Measurements from ENCODE around the gene PRM1.

Gene PRM1

GRCh38 chr16:11323551-11324336 is 42.6 kb upstream of the PRM1 start:
- DNase-seq, result no peak
- Histone ChIP-seq H3K79me1 (replicated peaks; ENCODE audit: low read length, poor library complexity, severe bottlenecking) (peaks cover 2% of the 10 kb centered on the region), H3K23ac (ENCODE audit: low read length in 2 of 2) (no peak overlapping the region), H3K14ac (ENCODE audit: low read length in 2 of 2) (peak overlapping the region in 1 of 2 experiments; percentile 3), H3K27ac (ENCODE audit: low read length, poor library complexity, severe bottlenecking) (no peak overlapping the region), H3K27me3 (ENCODE audit: control insufficient read depth in 1 of 2, insufficient read depth in 1 of 2, low read length in 2 of 2) (no peaks in the 10 kb centered on the region), H2BK5ac (ENCODE audit: low read depth, low read length, poor library complexity, severe bottlenecking) (no peak overlapping the region), H2AK5ac (ENCODE audit: low read length, severe bottlenecking) (peak overlapping the region; percentile 83), H3K9me3 (ENCODE audit: control insufficient read depth, low read length) (no peaks in the 10 kb centered on the region), H3K4me1 (ENCODE audit: control insufficient read depth, insufficient read depth, low read depth, low read length) (peaks cover 37% of the 10 kb centered on the region), H2BK15ac (ENCODE audit: low read depth, poor library complexity, severe bottlenecking) (no peak overlapping the region), H3K9ac (ENCODE audit: low read length) (no peak overlapping the region), H3K4me2 (ENCODE audit: low read length, poor library complexity, severe bottlenecking) (no peak overlapping the region), H2AFZ (ENCODE audit: low read depth, low read length) (no peak overlapping the region), H2BK12ac (ENCODE audit: low read length in 2 of 2) (peak overlapping the region in 1 of 2 experiments; percentile 35), H3K36me3 (ENCODE audit: control insufficient read depth in 1 of 2, insufficient read depth in 2 of 2, low read depth in 1 of 2, low read length in 2 of 2) (no peaks in the 10 kb centered on the region), H4K8ac (ENCODE audit: low read length) (no peak overlapping the region), H3K4me3 (ENCODE audit: insufficient read depth in 1 of 2, low read depth in 1 of 2, low read length in 2 of 2) (no peak overlapping the region), H3K4ac (ENCODE audit: low read depth in 1 of 2, low read length in 2 of 2) (no peak overlapping the region), H2BK120ac (ENCODE audit: low read depth, low read length) (no peak overlapping the region), H3K18ac (ENCODE audit: low read depth in 1 of 2, low read length in 2 of 2) (no peak overlapping the region), H4K91ac (ENCODE audit: low read length) (no peak overlapping the region)
- WGBS, result 94% methylated on average over 9 of the region's 11 CpGs

GRCh38 chr16:11322823-11323222 is 41.7 kb upstream of the PRM1 start:
- Histone ChIP-seq H3K4me2 (ENCODE audit: low read length, poor library complexity, severe bottlenecking) (no peak overlapping the region), H2BK12ac (ENCODE audit: low read length in 2 of 2) (no peak overlapping the region), H3K4ac (ENCODE audit: low read depth in 1 of 2, low read length in 2 of 2) (no peak overlapping the region), H3K9me3 (ENCODE audit: control insufficient read depth, low read length) (no peaks in the 10 kb centered on the region), H4K91ac (ENCODE audit: low read length) (no peak overlapping the region), H3K36me3 (ENCODE audit: control insufficient read depth in 1 of 2, insufficient read depth in 2 of 2, low read depth in 1 of 2, low read length in 2 of 2) (no peaks in the 10 kb centered on the region), H3K27ac (ENCODE audit: low read length, poor library complexity, severe bottlenecking) (no peak overlapping the region), H3K79me1 (replicated peaks; ENCODE audit: low read length, poor library complexity, severe bottlenecking) (peaks cover 2% of the 10 kb centered on the region), H4K8ac (ENCODE audit: low read length) (no peak overlapping the region), H3K4me3 (ENCODE audit: insufficient read depth in 1 of 2, low read depth in 1 of 2, low read length in 2 of 2) (no peak overlapping the region), H2BK120ac (ENCODE audit: low read depth, low read length) (no peak overlapping the region), H2BK15ac (ENCODE audit: low read depth, poor library complexity, severe bottlenecking) (no peak overlapping the region), H2AK5ac (ENCODE audit: low read length, severe bottlenecking) (peak overlapping the region; percentile 83), H3K18ac (ENCODE audit: low read depth in 1 of 2, low read length in 2 of 2) (no peak overlapping the region), H3K14ac (ENCODE audit: low read length in 2 of 2) (no peak overlapping the region), H2BK5ac (ENCODE audit: low read depth, low read length, poor library complexity, severe bottlenecking) (no peak overlapping the region), H2AFZ (ENCODE audit: low read depth, low read length) (no peak overlapping the region), H3K23ac (ENCODE audit: low read length in 2 of 2) (no peak overlapping the region), H3K4me1 (ENCODE audit: control insufficient read depth, insufficient read depth, low read depth, low read length) (peaks cover 31% of the 10 kb centered on the region), H3K27me3 (ENCODE audit: control insufficient read depth in 1 of 2, insufficient read depth in 1 of 2, low read length in 2 of 2) (no peaks in the 10 kb centered on the region), H3K9ac (ENCODE audit: low read length) (no peak overlapping the region)
- DNase-seq, result no peak
- 87% methylated on average over 3 of the region's 3 CpGs for WGBS

- H4K8ac ChIP-seq (ENCODE audit: low read length), result no peak overlapping the region
- WGBS, result 54% methylated on average over 5 of the region's 5 CpGs
Measured at GRCh38 chr16:11321662-11322061, 40.5 kb upstream of the PRM1 start.

GRCh38 chr16:11320170-11320569 is 39.0 kb upstream of the PRM1 start:
- H3K4me3 ChIP-seq (ENCODE audit: insufficient read depth in 1 of 2, low read depth in 1 of 2, low read length in 2 of 2), result no peak overlapping the region
- H3K4ac ChIP-seq (ENCODE audit: low read depth in 1 of 2, low read length in 2 of 2), result no peak overlapping the region
- peaks cover 2% of the 10 kb centered on the region for H3K79me1 ChIP-seq (replicated peaks; ENCODE audit: low read length, poor library complexity, severe bottlenecking)
- H3K4me2 ChIP-seq (ENCODE audit: low read length, poor library complexity, severe bottlenecking), result no peak overlapping the region
- H3K36me3 ChIP-seq (ENCODE audit: control insufficient read depth in 1 of 2, insufficient read depth in 2 of 2, low read depth in 1 of 2, low read length in 2 of 2), result no peaks in the 10 kb centered on the region
- H2BK15ac ChIP-seq (ENCODE audit: low read depth, poor library complexity, severe bottlenecking), result no peak overlapping the region
- H3K27ac ChIP-seq (ENCODE audit: low read length, poor library complexity, severe bottlenecking), result no peak overlapping the region
- no peak overlapping the region for H3K23ac ChIP-seq (ENCODE audit: low read length in 2 of 2)
- no peak overlapping the region for H4K8ac ChIP-seq (ENCODE audit: low read length)
- H2BK120ac ChIP-seq (ENCODE audit: low read depth, low read length), result no peak overlapping the region
- no peak overlapping the region for H2BK12ac ChIP-seq (ENCODE audit: low read length in 2 of 2)
- no peak overlapping the region for H3K18ac ChIP-seq (ENCODE audit: low read depth in 1 of 2, low read length in 2 of 2)
- H3K27me3 ChIP-seq (ENCODE audit: control insufficient read depth in 1 of 2, insufficient read depth in 1 of 2, low read length in 2 of 2), result no peaks in the 10 kb centered on the region
- peaks cover 32% of the 10 kb centered on the region for H3K4me1 ChIP-seq (ENCODE audit: control insufficient read depth, insufficient read depth, low read depth, low read length)
- H2AK5ac ChIP-seq (ENCODE audit: low read length, severe bottlenecking), result peak overlapping the region; percentile 85
- H2AFZ ChIP-seq (ENCODE audit: low read depth, low read length), result no peak overlapping the region
- WGBS, result 68% methylated on average over 9 of the region's 10 CpGs
- no peaks in the 10 kb centered on the region for H3K9me3 ChIP-seq (ENCODE audit: control insufficient read depth, low read length)
- DNase-seq, result no peak
- H2BK5ac ChIP-seq (ENCODE audit: low read depth, low read length, poor library complexity, severe bottlenecking), result no peak overlapping the region
- H3K9ac ChIP-seq (ENCODE audit: low read length), result no peak overlapping the region
- no peak overlapping the region for H4K91ac ChIP-seq (ENCODE audit: low read length)
- H3K14ac ChIP-seq (ENCODE audit: low read length in 2 of 2), result no peak overlapping the region

More at GRCh38 chr16:11321662-11322061, 40.5 kb upstream of the PRM1 start:
- no peak overlapping the region for H2AFZ ChIP-seq (ENCODE audit: low read depth, low read length)
- no peaks in the 10 kb centered on the region for H3K36me3 ChIP-seq (ENCODE audit: control insufficient read depth in 1 of 2, insufficient read depth in 2 of 2, low read depth in 1 of 2, low read length in 2 of 2)
- no peak overlapping the region for H2BK12ac ChIP-seq (ENCODE audit: low read length in 2 of 2)
- H3K4me3 ChIP-seq (ENCODE audit: insufficient read depth in 1 of 2, low read depth in 1 of 2, low read length in 2 of 2), result no peak overlapping the region
- no peak overlapping the region for H3K9ac ChIP-seq (ENCODE audit: low read length)
- no peak overlapping the region for H2AK5ac ChIP-seq (ENCODE audit: low read length, severe bottlenecking)
- no peak for DNase-seq
- H4K91ac ChIP-seq (ENCODE audit: low read length), result no peak overlapping the region
- peaks cover 28% of the 10 kb centered on the region for H3K4me1 ChIP-seq (ENCODE audit: control insufficient read depth, insufficient read depth, low read depth, low read length)
- H3K79me1 ChIP-seq (replicated peaks; ENCODE audit: low read length, poor library complexity, severe bottlenecking), result peaks cover 2% of the 10 kb centered on the region
- no peak overlapping the region for H3K23ac ChIP-seq (ENCODE audit: low read length in 2 of 2)
- H2BK15ac ChIP-seq (ENCODE audit: low read depth, poor library complexity, severe bottlenecking), result no peak overlapping the region
- no peak overlapping the region for H3K4ac ChIP-seq (ENCODE audit: low read depth in 1 of 2, low read length in 2 of 2)
- H3K9me3 ChIP-seq (ENCODE audit: control insufficient read depth, low read length), result no peaks in the 10 kb centered on the region
- H3K27ac ChIP-seq (ENCODE audit: low read length, poor library complexity, severe bottlenecking), result no peak overlapping the region
- H3K4me2 ChIP-seq (ENCODE audit: low read length, poor library complexity, severe bottlenecking), result no peak overlapping the region
- H2BK120ac ChIP-seq (ENCODE audit: low read depth, low read length), result no peak overlapping the region
- H2BK5ac ChIP-seq (ENCODE audit: low read depth, low read length, poor library complexity, severe bottlenecking), result no peak overlapping the region
- H3K18ac ChIP-seq (ENCODE audit: low read depth in 1 of 2, low read length in 2 of 2), result no peak overlapping the region
- no peak overlapping the region for H3K14ac ChIP-seq (ENCODE audit: low read length in 2 of 2)
- H3K27me3 ChIP-seq (ENCODE audit: control insufficient read depth in 1 of 2, insufficient read depth in 1 of 2, low read length in 2 of 2), result no peaks in the 10 kb centered on the region

All from mesenchymal stem cell (in vitro differentiated cells and primary cell).